MM.1S (cell line): ENCODE results near the gene NFATC1.

Experiments used
- EZH2 ChIP-seq: fragments of 300-600 bp; sonication (generic); optimal IDR thresholded peaks from 2 replicates; pipeline ENCODE3; 2017; ENCODE audit warnings: low read depth, mild to moderate bottlenecking, antibody characterized with exemption, low read length, mixed read lengths
- EZH2phosphoT487 ChIP-seq: fragments of 300-600 bp; sonication (generic); IDR thresholded peaks from 2 replicates; pipeline ENCODE4 v1.6.1; 2018; ENCODE audit warnings: antibody characterized with exemption, low read length
- TF ChIP-seq, protein P1 (sequence below): fragments of 300-600 bp; sonication (generic); IDR thresholded peaks from 2 replicates; pipeline ENCODE4 v1.5.1; 2016; ENCODE audit warnings: antibody characterized with exemption, low read length, mixed read lengths

DNA sequence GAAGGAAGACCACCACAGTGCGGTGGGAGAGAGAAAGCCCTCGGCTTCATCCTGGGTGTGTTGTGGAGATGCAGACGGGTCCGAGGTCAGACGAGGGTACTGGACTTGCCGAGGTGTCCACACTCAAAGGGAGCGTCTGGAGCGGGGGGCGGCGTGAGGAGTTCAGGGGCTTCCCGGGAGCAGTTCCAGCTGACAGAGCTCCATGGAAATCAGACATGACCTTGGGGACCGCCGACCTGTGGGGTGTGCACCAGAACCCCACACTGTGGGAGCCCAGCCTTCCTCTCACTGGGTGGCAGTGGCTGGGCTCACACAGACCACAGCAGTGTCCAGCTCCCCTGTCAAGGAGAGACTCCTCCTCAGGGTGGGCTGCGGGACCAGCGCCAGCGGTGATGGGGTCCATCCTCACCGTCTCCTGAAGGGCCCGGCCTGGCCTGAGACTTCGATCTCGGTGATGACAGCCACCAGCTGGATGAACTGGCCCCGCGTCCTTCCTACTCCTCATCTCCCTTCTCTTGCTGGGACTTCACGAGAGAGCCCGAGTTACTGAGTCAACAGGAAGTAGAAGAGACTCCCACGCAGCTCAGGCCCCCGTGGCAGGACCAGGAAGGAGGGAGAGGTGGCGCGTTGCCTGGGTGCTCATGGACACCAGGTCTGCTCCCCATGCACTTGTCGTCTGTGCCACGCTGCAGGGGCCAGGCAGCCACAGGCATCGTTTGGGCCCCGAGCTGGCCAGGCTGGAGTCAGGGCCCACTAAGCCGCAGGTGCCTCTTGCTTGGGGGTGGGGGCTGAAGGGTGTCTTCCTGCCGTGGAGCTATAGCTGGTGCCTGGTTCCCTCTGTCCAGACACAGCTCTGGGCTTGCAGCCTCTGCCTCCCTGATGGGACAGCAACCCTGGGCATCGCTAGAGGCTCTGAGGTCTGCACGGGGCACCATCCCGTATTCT, 182.0 kb downstream of the NFATC1 start:
- TF ChIP-seq EZH2 (no peak), EZH2phosphoT487 (no peak)
- TF ChIP-seq, protein P1, sequence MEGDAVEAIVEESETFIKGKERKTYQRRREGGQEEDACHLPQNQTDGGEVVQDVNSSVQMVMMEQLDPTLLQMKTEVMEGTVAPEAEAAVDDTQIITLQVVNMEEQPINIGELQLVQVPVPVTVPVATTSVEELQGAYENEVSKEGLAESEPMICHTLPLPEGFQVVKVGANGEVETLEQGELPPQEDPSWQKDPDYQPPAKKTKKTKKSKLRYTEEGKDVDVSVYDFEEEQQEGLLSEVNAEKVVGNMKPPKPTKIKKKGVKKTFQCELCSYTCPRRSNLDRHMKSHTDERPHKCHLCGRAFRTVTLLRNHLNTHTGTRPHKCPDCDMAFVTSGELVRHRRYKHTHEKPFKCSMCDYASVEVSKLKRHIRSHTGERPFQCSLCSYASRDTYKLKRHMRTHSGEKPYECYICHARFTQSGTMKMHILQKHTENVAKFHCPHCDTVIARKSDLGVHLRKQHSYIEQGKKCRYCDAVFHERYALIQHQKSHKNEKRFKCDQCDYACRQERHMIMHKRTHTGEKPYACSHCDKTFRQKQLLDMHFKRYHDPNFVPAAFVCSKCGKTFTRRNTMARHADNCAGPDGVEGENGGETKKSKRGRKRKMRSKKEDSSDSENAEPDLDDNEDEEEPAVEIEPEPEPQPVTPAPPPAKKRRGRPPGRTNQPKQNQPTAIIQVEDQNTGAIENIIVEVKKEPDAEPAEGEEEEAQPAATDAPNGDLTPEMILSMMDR = no peak
